Cardiac muscle cell (in vitro differentiated cells and primary cell): ENCODE measurements around the gene CRISPLD2. TPM values are rescaled to one million over a fixed set of nuclear protein-coding genes. Genes with fewer than 3 reads are reported as not detected.

Experiments
- DNase-seq, 2 donors: peaks; one replicate each; pipeline versions ENCODE4 v3.0.0 to v3.0.0-alpha.2; 2010 to 2017; ENCODE audit warnings: low read depth in 1 of 2, low spot score in 1 of 2
- H3K27ac ChIP-seq: fragments of 200-600 bp; sonication (generic); 2 replicates; pipeline ENCODE4 v1.5.1; 2016
- H3K27me3 ChIP-seq: fragments of 200-600 bp; sonication (generic); 2 replicates; pipeline ENCODE4 v1.6.0; 2016; ENCODE audit warnings: control low read depth
- H3K36me3 ChIP-seq: fragments of 200-600 bp; sonication (generic); 2 replicates; pipeline ENCODE4 v1.5.1; 2016; ENCODE audit warnings: control low read depth
- H3K4me1 ChIP-seq: fragments of 200-600 bp; sonication (generic); 2 replicates; pipeline ENCODE4 v1.8.1; 2017; ENCODE audit warnings: low read depth, mild to moderate bottlenecking, mixed run types
- H3K4me3 ChIP-seq: fragments of 200-600 bp; sonication (generic); 2 replicates; pipeline ENCODE4 v1.5.1; 2016; ENCODE audit warnings: mild to moderate bottlenecking
- H3K9me3 ChIP-seq: fragments of 200-600 bp; sonication (generic); 2 replicates; pipeline ENCODE4 v1.5.1; 2017; ENCODE audit warnings: low read depth, mild to moderate bottlenecking, control low read depth
- CTCF ChIP-seq: IDR thresholded peaks from 2 replicates; pipeline ENCODE4 v1.5.1; 2012; ENCODE audit warnings: low read depth, mild to moderate bottlenecking, low read length
- polyA plus RNA-seq: library from polyadenylated mRNA; unstranded; fragments of >200 nt; fragmentation: Nextera tagmentation; extraction: Ambion mirVana; gene quantifications from 2 replicates; pipeline ENCODE4 v1.2.1, GENCODE V29; 2016
- total RNA-seq: library from RNA; depleted of rRNA; stranded (reverse); fragments of >200 nt; gene quantifications from 2 replicates; pipeline ENCODE4 v1.2.3, GENCODE V29; 2016

CRISPLD2 gene
- total and polyA plus RNA-seq, 2 experiments from 2014 or later: 0.91 to 1.7 TPM

- H3K4me1 ChIP-seq: peaks cover 5% of the 10 kb centered on the region
- no peak for TF ChIP-seq CTCF
- no peak for DNase-seq
- no peak overlapping the region for H3K4me3 ChIP-seq
- no peaks in the 10 kb centered on the region for H3K9me3 ChIP-seq
- peaks cover 5% of the 10 kb centered on the region for H3K27me3 ChIP-seq
- H3K36me3 ChIP-seq: no peaks in the 10 kb centered on the region
- H3K27ac ChIP-seq: no peak overlapping the region
Observed at GRCh38 chr16:84917492-84917891, 97.7 kb downstream of the CRISPLD2 start.

- Histone ChIP-seq H3K9me3 (no peaks in the 10 kb centered on the region), H3K4me1 (peaks cover 12% of the 10 kb centered on the region), H3K4me3 (no peak overlapping the region), H3K27me3 (peaks cover 5% of the 10 kb centered on the region), H3K27ac (no peak overlapping the region), H3K36me3 (no peaks in the 10 kb centered on the region)
- no peak for DNase-seq
- no peak for TF ChIP-seq CTCF
Observed at GRCh38 chr16:84918006-84918909, 98.5 kb downstream of the CRISPLD2 start.

GRCh38 chr16:84919269-84919668 lies 99.5 kb downstream of the CRISPLD2 start:
- Histone ChIP-seq H3K4me1 (peaks cover 14% of the 10 kb centered on the region), H3K27ac (no peak overlapping the region), H3K27me3 (peaks cover 5% of the 10 kb centered on the region), H3K4me3 (no peak overlapping the region), H3K9me3 (no peaks in the 10 kb centered on the region), H3K36me3 (no peaks in the 10 kb centered on the region)
- TF ChIP-seq CTCF: no peak
- no peak for DNase-seq

GRCh38 chr16:84919708-84920107 lies 99.9 kb downstream of the CRISPLD2 start:
- Histone ChIP-seq H3K4me1 (peaks cover 14% of the 10 kb centered on the region), H3K36me3 (no peaks in the 10 kb centered on the region), H3K27ac (no peak overlapping the region), H3K9me3 (no peaks in the 10 kb centered on the region), H3K4me3 (no peak overlapping the region), H3K27me3 (peaks cover 5% of the 10 kb centered on the region)
- DNase-seq: no peak
- TF ChIP-seq CTCF: no peak

- no peak for TF ChIP-seq CTCF
- Histone ChIP-seq H3K4me3 (no peak overlapping the region), H3K27ac (no peak overlapping the region), H3K36me3 (no peaks in the 10 kb centered on the region), H3K27me3 (peaks cover 5% of the 10 kb centered on the region), H3K9me3 (no peaks in the 10 kb centered on the region), H3K4me1 (peaks cover 14% of the 10 kb centered on the region)
- no peak for DNase-seq
Observed at GRCh38 chr16:84920333-84920732, 100.5 kb downstream of the CRISPLD2 start.
